Measurements from ENCODE around the gene HERC6. TPM values are rescaled to one million over a fixed set of nuclear protein-coding genes. Genes with fewer than 3 reads are reported as not detected.

The HERC6 gene
- total and polyA plus RNA-seq, 9 of the 15 experiments (the other 6 are each of a cell fraction or from before 2014, with no cell fraction given) = 0.01 to 0.68 (median 0.15) TPM

DNA sequence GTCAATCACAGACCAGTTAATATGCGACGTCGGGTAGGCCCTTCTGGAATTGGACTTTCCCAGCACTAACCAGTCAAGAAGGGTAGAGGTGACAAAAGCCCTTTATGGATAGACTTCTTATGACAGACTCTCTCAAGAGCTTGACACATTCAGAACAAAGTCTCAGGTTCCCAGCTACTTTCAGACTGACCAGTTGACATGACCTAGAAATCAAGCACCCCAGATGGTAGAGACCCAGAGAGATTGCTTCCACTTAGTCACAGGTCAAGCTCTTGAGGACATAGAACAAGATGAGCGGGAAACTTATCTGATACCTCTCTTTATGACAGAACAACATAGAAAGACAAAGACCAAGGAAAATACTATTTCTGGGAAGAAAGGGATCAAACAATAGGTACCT lies 21.4 kb upstream of the HERC6 start:
- H3K36me3 ChIP-seq (ENCODE audit: control insufficient read depth, insufficient read depth, low read length) = no peaks in the 10 kb centered on the region
- H3K9me3 ChIP-seq (replicated peaks; ENCODE audit: control insufficient read depth, insufficient read depth, low read depth, low read length) = no peaks in the 10 kb centered on the region
- no peak overlapping the region for H3K4me3 ChIP-seq
- H4K20me1 ChIP-seq (replicated peaks; ENCODE audit: control insufficient read depth, insufficient read depth, low read length) = no peaks in the 10 kb centered on the region
- no peak overlapping the region for H3K9ac ChIP-seq (ENCODE audit: insufficient read depth in 1 of 2, low read depth in 2 of 2, low read length in 2 of 2)
- H2AFZ ChIP-seq (ENCODE audit: low read depth, low read length) = no peak overlapping the region
- intact Hi-C loops (cut with micrococcal nuclease) = no loop called here
- no peak for DNase-seq (ENCODE audit: extremely low read depth in 1 of 4, low spot score in 3 of 4)
- WGBS (ENCODE audit: insufficient coverage, low coverage, missing lambda C conversion rate) = 3% methylated on average over 4 of the region's 4 CpGs
- no peak for ATAC-seq
- no peaks in the 10 kb centered on the region for H3K79me2 ChIP-seq (ENCODE audit: control insufficient read depth, insufficient read depth, low read length)
- in situ Hi-C loops (cut with MboI) = no loop called here
- TF ChIP-seq NCOR1 (IDR thresholded peaks at IDR 0.05) (no peak), KAT8 (IDR thresholded peaks at IDR 0.05; ENCODE audit: low read depth) (no peak), MEF2A (IDR thresholded peaks at IDR 0.05; ENCODE audit: control insufficient read depth, low read depth, low read length) (no peak), KDM5B (IDR thresholded peaks at IDR 0.05; ENCODE audit: insufficient replicate concordance, low read depth, low read length) (no peak), GTF2E2 (tag; IDR thresholded peaks at IDR 0.05) (no peak), SP2 (IDR thresholded peaks at IDR 0.05; ENCODE audit: extremely low read depth, low read depth, low read length, poor library complexity, severe bottlenecking) (no peak), PHB2 (IDR thresholded peaks at IDR 0.05; ENCODE audit: low read depth) (no peak), KDM2B (CRISPR knock-in tag; IDR thresholded peaks at IDR 0.05) (no peak), ILK (tag; IDR thresholded peaks at IDR 0.05; ENCODE audit: borderline replicate concordance, low read depth) (no peak), CAMTA2 (CRISPR knock-in tag; conservative IDR thresholded peaks at IDR 0.05) (no peak), GATA2 (CRISPR knock-in tag; IDR thresholded peaks at IDR 0.05) (no peak), SMAD1 (IDR thresholded peaks at IDR 0.05; ENCODE audit: low read depth, low read length, partially characterized antibody) (no peak), NFIC (IDR thresholded peaks at IDR 0.05) (no peak), ZNF695 (CRISPR knock-in tag; IDR thresholded peaks at IDR 0.05) (no peak), CC2D1A (IDR thresholded peaks at IDR 0.05) (no peak), GTF2F1 (IDR thresholded peaks at IDR 0.05; ENCODE audit: low read depth, low read length) (no peak), CHD1 (IDR thresholded peaks at IDR 0.05; ENCODE audit: low read length) (no peak), ZBTB1 (CRISPR knock-in tag; IDR thresholded peaks at IDR 0.05; ENCODE audit: borderline replicate concordance, low read depth) (no peak)
- TF ChIP-seq, protein P1, sequence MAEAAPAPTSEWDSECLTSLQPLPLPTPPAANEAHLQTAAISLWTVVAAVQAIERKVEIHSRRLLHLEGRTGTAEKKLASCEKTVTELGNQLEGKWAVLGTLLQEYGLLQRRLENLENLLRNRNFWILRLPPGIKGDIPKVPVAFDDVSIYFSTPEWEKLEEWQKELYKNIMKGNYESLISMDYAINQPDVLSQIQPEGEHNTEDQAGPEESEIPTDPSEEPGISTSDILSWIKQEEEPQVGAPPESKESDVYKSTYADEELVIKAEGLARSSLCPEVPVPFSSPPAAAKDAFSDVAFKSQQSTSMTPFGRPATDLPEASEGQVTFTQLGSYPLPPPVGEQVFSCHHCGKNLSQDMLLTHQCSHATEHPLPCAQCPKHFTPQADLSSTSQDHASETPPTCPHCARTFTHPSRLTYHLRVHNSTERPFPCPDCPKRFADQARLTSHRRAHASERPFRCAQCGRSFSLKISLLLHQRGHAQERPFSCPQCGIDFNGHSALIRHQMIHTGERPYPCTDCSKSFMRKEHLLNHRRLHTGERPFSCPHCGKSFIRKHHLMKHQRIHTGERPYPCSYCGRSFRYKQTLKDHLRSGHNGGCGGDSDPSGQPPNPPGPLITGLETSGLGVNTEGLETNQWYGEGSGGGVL (CRISPR knock-in tag; IDR thresholded peaks at IDR 0.05) = no peak
- TF ChIP-seq, protein P2, sequence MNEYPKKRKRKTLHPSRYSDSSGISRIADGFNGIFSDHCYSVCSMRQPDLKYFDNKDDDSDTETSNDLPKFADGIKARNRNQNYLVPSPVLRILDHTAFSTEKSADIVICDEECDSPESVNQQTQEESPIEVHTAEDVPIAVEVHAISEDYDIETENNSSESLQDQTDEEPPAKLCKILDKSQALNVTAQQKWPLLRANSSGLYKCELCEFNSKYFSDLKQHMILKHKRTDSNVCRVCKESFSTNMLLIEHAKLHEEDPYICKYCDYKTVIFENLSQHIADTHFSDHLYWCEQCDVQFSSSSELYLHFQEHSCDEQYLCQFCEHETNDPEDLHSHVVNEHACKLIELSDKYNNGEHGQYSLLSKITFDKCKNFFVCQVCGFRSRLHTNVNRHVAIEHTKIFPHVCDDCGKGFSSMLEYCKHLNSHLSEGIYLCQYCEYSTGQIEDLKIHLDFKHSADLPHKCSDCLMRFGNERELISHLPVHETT (CRISPR knock-in tag; conservative IDR thresholded peaks at IDR 0.05 in 1 of 2, IDR thresholded peaks at IDR 0.05 in 1 of 2) = no peak
- H3K4me1 ChIP-seq (replicated peaks in 1 of 2; ENCODE audit: control insufficient read depth in 2 of 2, insufficient read depth in 2 of 2, low read length in 2 of 2) = no peaks in the 10 kb centered on the region
- H3K9me1 ChIP-seq (ENCODE audit: control insufficient read depth, insufficient read depth, low read length) = no peaks in the 10 kb centered on the region
- no peaks in the 10 kb centered on the region for H3K27me3 ChIP-seq (ENCODE audit: control insufficient read depth in 2 of 2, insufficient read depth in 2 of 2, low read length in 2 of 2)
- no peak for FAIRE-seq
- ChIA-PET POLR2A (no interaction called here), CTCF (ENCODE audit: low intra/inter-chr PET ratio) (no interaction called here)
- BruUV-seq (replicated peaks) = no TSS peak
- no peak overlapping the region for H3K27ac ChIP-seq (ENCODE audit: extremely low read depth, low read depth, low read length)
- no peak overlapping the region for H3K4me2 ChIP-seq (ENCODE audit: insufficient read depth, low read length)
